ENCODE measurements around the gene DIABLO.
"Not testable (repeated sequence)": the region's sequence is repeated elsewhere in the genome, so short reads cannot be mapped to it uniquely, and the experiment has no call there.

DIABLO gene

GRCh38 chr12:122208073-122208820 lies 17.6 kb downstream of the DIABLO start:
- DNase-seq (ENCODE audit: low read depth) = no peak

DNA sequence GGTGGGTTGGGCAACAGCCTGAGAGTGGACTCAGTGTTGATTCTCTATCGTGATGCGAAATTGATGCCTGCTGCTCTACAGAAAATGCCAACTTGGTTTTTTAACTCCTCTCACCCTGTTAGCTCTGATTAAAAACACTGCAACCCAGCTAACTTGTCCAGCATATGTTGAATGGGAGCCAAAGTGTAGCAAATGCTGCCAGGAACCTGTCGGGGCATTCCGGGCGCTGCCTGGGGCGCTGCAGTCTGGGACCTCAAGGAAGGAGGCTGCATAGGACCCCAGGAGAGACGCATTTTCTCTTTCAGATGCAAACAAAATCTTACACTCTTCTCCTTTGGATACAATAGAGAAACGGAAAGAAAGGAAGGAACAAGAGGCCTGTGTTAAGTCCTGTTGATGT lies 18.5 kb downstream of the DIABLO start:
- no peak for DNase-seq (ENCODE audit: low read depth)

DNA sequence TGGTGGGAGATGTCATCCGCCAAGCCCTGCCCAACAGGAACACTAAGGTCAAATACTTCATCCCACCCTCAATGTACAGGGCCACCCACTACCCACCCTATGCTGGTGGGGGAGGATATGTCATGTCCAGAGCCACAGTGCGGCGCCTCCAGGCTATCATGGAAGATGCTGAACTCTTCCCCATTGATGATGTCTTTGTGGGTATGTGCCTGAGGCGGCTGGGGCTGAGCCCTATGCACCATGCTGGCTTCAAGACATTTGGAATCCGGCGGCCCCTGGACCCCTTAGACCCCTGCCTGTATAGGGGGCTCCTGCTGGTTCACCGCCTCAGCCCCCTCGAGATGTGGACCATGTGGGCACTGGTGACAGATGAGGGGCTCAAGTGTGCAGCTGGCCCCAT lies 18.9 kb downstream of the DIABLO start:
- DNase-seq (ENCODE audit: low read depth) = no peak

GRCh38 chr12:122206111-122206881 lies 19.6 kb downstream of the DIABLO start:
- DNase-seq (ENCODE audit: low read depth) = no peak

- no peak for DNase-seq (ENCODE audit: low read depth)
Measured at GRCh38 chr12:122205053-122205925, 20.6 kb downstream of the DIABLO start.

- no peak for DNase-seq (ENCODE audit: low read depth)
Measured at GRCh38 chr12:122204167-122205052, 21.4 kb downstream of the DIABLO start.

GRCh38 chr12:122203301-122204166 lies 22.3 kb downstream of the DIABLO start, which contains the start of gene B3GNT4:
Gene B3GNT4 (plus strand): TSS chr12:122203709. CDS start chr12:122204619, 910 bp downstream.
- peak; percentile 30 for DNase-seq (ENCODE audit: low read depth)

- DNase-seq (ENCODE audit: low read depth) = not testable (repeated sequence)
Measured at GRCh38 chr12:122202811-122203210, 23.0 kb downstream of the DIABLO start.

DNA sequence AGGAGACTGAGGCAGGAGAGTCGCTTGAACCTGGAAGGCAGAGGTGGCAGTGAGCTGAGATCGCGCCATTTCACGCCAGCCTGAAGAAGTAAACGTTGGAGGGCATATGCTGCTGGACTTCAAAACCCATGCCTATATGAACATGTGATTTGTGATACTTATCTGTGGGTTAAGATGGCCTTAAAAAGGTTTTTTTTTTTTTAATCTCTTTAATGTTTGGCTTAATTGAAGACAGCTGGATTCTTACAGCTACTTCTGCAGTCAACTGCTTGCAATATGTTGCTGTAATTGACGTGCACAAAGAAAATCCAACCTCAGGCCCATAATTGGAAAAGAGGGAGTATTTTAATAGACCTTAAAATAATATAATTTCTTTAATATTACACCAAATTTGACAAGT lies 23.8 kb downstream of the DIABLO start:
- DNase-seq (ENCODE audit: low read depth) = no peak

- DNase-seq (ENCODE audit: low read depth) = no peak
Measured at GRCh38 chr12:122201381-122201780, 24.5 kb downstream of the DIABLO start.

GRCh38 chr12:122200541-122201175 lies 25.2 kb downstream of the DIABLO start:
- DNase-seq (ENCODE audit: low read depth) = no peak

- DNase-seq (ENCODE audit: low read depth) = no peak
Measured at GRCh38 chr12:122199484-122200355, 26.1 kb downstream of the DIABLO start.

DNA sequence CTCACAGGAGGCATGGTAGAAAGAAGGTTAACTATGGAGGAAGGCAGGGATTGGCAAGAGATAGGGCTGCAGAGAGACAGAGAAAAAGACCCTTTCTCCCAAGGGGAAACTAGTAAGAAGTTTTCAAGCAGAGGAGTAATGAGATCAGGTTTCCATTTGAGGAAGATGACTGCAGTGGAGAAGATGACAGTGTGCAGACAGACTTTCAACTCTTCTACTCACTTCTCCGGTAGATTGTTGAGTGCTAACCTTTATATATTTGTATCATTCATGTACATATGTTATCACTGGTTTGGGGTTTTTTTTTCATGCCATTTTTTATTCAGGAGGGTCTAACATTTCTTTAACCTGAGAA lies 28.3 kb downstream of the DIABLO start:
- DNase-seq (ENCODE audit: low read depth) = no peak

DNA sequence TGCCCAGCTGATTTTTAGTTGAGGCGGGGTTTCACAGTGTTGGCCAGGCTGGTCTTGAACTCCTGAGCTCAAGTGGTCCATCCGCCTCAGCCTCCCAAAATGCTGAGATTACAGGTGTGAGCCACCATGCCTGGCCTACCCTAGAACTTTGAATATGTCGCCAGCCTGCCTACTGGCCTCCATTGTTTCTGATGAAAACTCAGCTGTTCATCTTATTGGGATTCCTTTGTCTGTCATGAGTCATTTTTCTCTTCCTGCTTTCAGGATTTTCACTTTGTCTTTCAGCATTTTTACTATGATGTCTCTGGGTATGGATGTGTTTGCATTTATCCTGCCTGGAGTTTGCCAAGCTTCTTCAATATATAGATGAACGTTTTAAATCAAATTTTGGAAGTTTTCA lies 30.4 kb downstream of the DIABLO start:
- no peak for DNase-seq (ENCODE audit: low read depth)

- DNase-seq (ENCODE audit: low read depth) = no peak
Measured at GRCh38 chr12:122194804-122195203, 31.0 kb downstream of the DIABLO start.

- DNase-seq (ENCODE audit: low read depth) = no peak
Measured at GRCh38 chr12:122192441-122192840, 33.4 kb downstream of the DIABLO start.

- peak; percentile 42 for DNase-seq (ENCODE audit: low read depth)
Measured at GRCh38 chr12:122190842-122191668, 34.8 kb downstream of the DIABLO start.
